Panc1 (cell line): ENCODE data around the gene TBX3. TPM values are rescaled to one million over a fixed set of nuclear protein-coding genes. Genes with fewer than 3 reads are reported as not detected.

Source experiments
- ATAC-seq: fragments of 200-7000 bp; cut with Tn5 transposase; 2 replicates; pipeline ENCODE4 v1.9.1; 2020; ENCODE audit warnings: mild to moderate bottlenecking, moderate library complexity
- BruUV-seq: library from RNA; stranded (reverse); fragments of 400-500 nt; replicated peaks from 2 replicates; lab custom pipeline; 2021; lab: Mats Ljungman, UMichigan
- CTCF ChIA-PET: fragments of 300-600 bp; sonication (Branson Sonifier 250); formaldehyde crosslinking; loops from one replicate; lab custom pipeline; 2022; ENCODE audit warnings: antibody characterized with exemption; lab: Charles Lee
- POLR2A ChIA-PET: fragments of 300-600 bp; sonication (Branson Sonifier 250); formaldehyde crosslinking; loops from one replicate; lab custom pipeline; 2022; ENCODE audit warnings: antibody characterized with exemption; lab: Charles Lee
- DNase-seq: peaks from one replicate; pipeline ENCODE4 v3.0.0-alpha.2; 2010; ENCODE audit warnings: low read depth, low spot score
- H3K27ac ChIP-seq: 2 replicates; pipeline ENCODE4 v1.5.1; 2011; ENCODE audit warnings: mild to moderate bottlenecking, low read length, inconsistent platforms
- H3K27me3 ChIP-seq: fragments of 200-500 bp; sonication (Bioruptor generic); 2 replicates; pipeline ENCODE4 v1.6.0; 2014; ENCODE audit warnings: low read length, inconsistent platforms; ENCODE audit not compliant: control insufficient read depth, insufficient read depth
- H3K36me3 ChIP-seq: fragments of 200-500 bp; sonication (Bioruptor generic); 2 replicates; pipeline ENCODE4 v1.5.1; 2014; ENCODE audit warnings: inconsistent platforms, mild to moderate bottlenecking, low read length, moderate library complexity; ENCODE audit not compliant: control insufficient read depth, insufficient read depth
- H3K4me1 ChIP-seq: 2 replicates; pipeline ENCODE4 v1.5.1; 2011; ENCODE audit warnings: inconsistent platforms, mild to moderate bottlenecking, low read length, moderate library complexity; ENCODE audit not compliant: control insufficient read depth, insufficient read depth
- H3K4me3 ChIP-seq, 2 experiments: 2 replicates each; pipeline ENCODE4 v1.5.1; 2011 to 2012; ENCODE audit warnings: low read depth in 2 of 2, low read length in 2 of 2, mild to moderate bottlenecking in 2 of 2, inconsistent platforms in 1 of 2, moderate library complexity in 1 of 2
- H3K9me3 ChIP-seq: fragments of 200-500 bp; sonication (Bioruptor generic); 2 replicates; pipeline ENCODE4 v1.5.1; 2014; ENCODE audit warnings: low read depth, mild to moderate bottlenecking, inconsistent platforms, low read length, moderate library complexity; ENCODE audit not compliant: control insufficient read depth, insufficient read depth
- CTCF ChIP-seq: fragments of 450-650 bp; IDR thresholded peaks from 2 replicates; pipeline ENCODE4 v1.5.1; 2017; ENCODE audit warnings: mild to moderate bottlenecking
- POLR2AphosphoS5 ChIP-seq: IDR thresholded peaks from 2 replicates; pipeline ENCODE4 v1.6.1; 2012; ENCODE audit warnings: mild to moderate bottlenecking, low read depth, low read length, moderate library complexity
- SIN3A ChIP-seq: IDR thresholded peaks from 2 replicates; pipeline ENCODE4 v1.6.1; 2012; ENCODE audit warnings: low read depth, mild to moderate bottlenecking, low read length, moderate library complexity, borderline replicate concordance; ENCODE audit not compliant: insufficient read depth
- TCF7L2 ChIP-seq: IDR thresholded peaks from 2 replicates; pipeline ENCODE4 v1.6.1; 2011; ENCODE audit warnings: mild to moderate bottlenecking, low read depth, low read length, inconsistent platforms
- in situ Hi-C: cut with HindIII; loops from 2 replicates; pipeline ENCODE4 v1.10.0; 2016; ENCODE audit warnings: low sequenced_read_pairs, low pct_unique_long_range_greater_than_20kb
- intact Hi-C: fragments of 100-400 bp; cut with micrococcal nuclease; formaldehyde crosslinking; loops from one replicate; pipeline ENCODE4 v1.10.0; 2022; ENCODE audit not compliant: unreplicated experiment
- total RNA-seq: library from RNA; stranded (reverse); gene quantifications from one replicate; pipeline ENCODE4 v1.2.1, GENCODE V29; 2021; ENCODE audit not compliant: unreplicated experiment
- TF ChIP-seq, protein P1 (sequence below), 2 experiments: IDR thresholded peaks; 2 replicates each; pipeline ENCODE4 v1.6.1; 2011 to 2012; ENCODE audit warnings: low read depth in 2 of 2, control low read depth in 1 of 2, low read length in 1 of 2, mild to moderate bottlenecking in 1 of 2, moderate library complexity in 1 of 2; ENCODE audit not compliant: insufficient read depth in 1 of 2

Gene TBX3
- total RNA-seq, 1 experiment from 2014 or later: 5.1 TPM

- Histone ChIP-seq H3K27ac (no peak overlapping the region), H3K9me3 (no peaks in the 10 kb centered on the region), H3K4me3 (no peak overlapping the region), H3K27me3 (no peaks in the 10 kb centered on the region), H3K4me1 (no peaks in the 10 kb centered on the region), H3K36me3 (no peaks in the 10 kb centered on the region)
- DNase-seq: no peak
- TF ChIP-seq CTCF (no peak), TCF7L2 (no peak), POLR2AphosphoS5 (no peak), SIN3A (no peak)
- TF ChIP-seq, protein P1, sequence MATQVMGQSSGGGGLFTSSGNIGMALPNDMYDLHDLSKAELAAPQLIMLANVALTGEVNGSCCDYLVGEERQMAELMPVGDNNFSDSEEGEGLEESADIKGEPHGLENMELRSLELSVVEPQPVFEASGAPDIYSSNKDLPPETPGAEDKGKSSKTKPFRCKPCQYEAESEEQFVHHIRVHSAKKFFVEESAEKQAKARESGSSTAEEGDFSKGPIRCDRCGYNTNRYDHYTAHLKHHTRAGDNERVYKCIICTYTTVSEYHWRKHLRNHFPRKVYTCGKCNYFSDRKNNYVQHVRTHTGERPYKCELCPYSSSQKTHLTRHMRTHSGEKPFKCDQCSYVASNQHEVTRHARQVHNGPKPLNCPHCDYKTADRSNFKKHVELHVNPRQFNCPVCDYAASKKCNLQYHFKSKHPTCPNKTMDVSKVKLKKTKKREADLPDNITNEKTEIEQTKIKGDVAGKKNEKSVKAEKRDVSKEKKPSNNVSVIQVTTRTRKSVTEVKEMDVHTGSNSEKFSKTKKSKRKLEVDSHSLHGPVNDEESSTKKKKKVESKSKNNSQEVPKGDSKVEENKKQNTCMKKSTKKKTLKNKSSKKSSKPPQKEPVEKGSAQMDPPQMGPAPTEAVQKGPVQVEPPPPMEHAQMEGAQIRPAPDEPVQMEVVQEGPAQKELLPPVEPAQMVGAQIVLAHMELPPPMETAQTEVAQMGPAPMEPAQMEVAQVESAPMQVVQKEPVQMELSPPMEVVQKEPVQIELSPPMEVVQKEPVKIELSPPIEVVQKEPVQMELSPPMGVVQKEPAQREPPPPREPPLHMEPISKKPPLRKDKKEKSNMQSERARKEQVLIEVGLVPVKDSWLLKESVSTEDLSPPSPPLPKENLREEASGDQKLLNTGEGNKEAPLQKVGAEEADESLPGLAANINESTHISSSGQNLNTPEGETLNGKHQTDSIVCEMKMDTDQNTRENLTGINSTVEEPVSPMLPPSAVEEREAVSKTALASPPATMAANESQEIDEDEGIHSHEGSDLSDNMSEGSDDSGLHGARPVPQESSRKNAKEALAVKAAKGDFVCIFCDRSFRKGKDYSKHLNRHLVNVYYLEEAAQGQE (IDR thresholded peaks at IDR 0.05; ENCODE audit: insufficient read depth in 1 of 2, low read depth in 2 of 2, low read length in 1 of 2): no peak
- BruUV-seq: no TSS peak
- CTCF ChIA-PET: interaction anchor here (0.6 kb wide), 1 partner anchor 952 kb away, joined by 3 read pairs; no protein-coding TSS in a partner anchor
- ATAC-seq: no peak
- POLR2A ChIA-PET: no interaction called here
- intact Hi-C loops: no loop called here
- in situ Hi-C loops: no loop called here
Observed at GRCh38 chr12:114623737-114624136, 60.2 kb downstream of the TBX3 start.
